ENCODE data around the gene MINDY4B. TPM values are rescaled to one million over a fixed set of nuclear protein-coding genes. Genes with fewer than 3 reads are reported as not detected.

The MINDY4B gene
- total RNA-seq, 1 donor from 2014 or later: not detected

GRCh38 chr3:150844484-150844883, 60.8 kb downstream of the MINDY4B start:
- no peak for DNase-seq (ENCODE audit: low spot score)

GRCh38 chr3:150843241-150843640, 62.0 kb downstream of the MINDY4B start:
- DNase-seq (ENCODE audit: low spot score): no peak

DNA sequence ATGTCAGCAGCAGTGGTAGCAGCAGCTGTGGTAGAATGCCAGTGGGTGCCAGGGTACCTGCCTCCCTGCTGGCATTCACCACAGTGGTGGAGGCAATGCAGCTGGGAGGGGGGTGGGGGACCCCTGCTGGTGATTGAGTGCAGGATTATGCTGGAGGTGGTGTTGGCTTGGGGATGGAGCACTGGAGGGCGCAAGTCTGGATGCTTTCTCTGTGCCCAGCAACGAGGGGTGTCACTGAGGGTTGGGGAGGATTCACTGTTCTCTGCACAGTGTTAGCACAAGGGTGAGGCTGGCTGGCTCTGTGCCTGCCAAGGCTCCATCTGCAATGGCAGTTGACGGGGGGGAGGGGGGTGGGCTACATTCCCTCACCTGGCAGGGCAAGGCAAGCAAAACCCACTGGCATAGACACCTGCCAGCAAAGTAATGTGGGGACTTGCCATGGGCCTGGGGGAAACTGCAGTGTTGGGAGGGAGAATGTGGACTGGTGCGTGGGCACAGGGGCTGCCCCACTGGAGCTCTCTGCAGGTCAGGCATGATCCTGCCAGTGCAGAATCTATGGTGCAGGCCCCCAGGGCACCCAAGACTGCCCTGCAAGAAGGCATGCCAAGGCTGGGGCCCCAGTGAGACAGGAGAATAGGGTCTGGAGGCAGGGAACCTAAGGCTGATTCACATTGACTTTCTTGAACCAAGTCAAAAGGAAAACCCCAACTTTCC, 64.3 kb downstream of the MINDY4B start:
- DNase-seq (ENCODE audit: low spot score): no peak

- DNase-seq (ENCODE audit: low spot score): no peak
Observed at GRCh38 chr3:150830745-150831144, 74.5 kb downstream of the MINDY4B start.

GRCh38 chr3:150830094-150830681, 75.1 kb downstream of the MINDY4B start:
- no peak for DNase-seq (ENCODE audit: low spot score)

GRCh38 chr3:150829408-150829807, 75.8 kb downstream of the MINDY4B start:
- no peak for DNase-seq (ENCODE audit: low spot score)

DNA sequence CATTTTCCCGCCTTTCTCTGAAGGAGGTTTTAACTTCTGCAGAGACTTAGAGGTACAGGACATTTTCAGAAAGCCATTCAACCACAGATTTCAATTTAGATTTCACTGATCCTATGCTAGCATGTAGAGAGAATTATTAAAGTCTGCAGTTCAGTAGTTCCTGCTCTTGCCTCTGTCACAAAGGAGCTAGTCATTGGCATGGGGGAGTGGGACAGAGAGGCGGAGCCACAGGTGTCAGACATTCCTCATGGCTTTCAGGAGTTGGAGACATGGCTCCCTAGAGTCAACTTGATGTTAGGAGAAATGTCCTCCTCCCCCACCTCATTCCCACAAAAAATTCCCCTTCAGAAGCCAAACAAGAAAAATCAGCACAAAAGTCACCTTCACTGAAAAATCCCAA, 76.2 kb downstream of the MINDY4B start:
- DNase-seq (ENCODE audit: low spot score): no peak

- no peak for DNase-seq (ENCODE audit: low spot score)
Observed at GRCh38 chr3:150828261-150828660, 77.0 kb downstream of the MINDY4B start.

GRCh38 chr3:150826466-150827282, 78.6 kb downstream of the MINDY4B start:
- no peak for DNase-seq (ENCODE audit: low spot score)

GRCh38 chr3:150825916-150826377, 79.3 kb downstream of the MINDY4B start:
- no peak for DNase-seq (ENCODE audit: low spot score)

DNA sequence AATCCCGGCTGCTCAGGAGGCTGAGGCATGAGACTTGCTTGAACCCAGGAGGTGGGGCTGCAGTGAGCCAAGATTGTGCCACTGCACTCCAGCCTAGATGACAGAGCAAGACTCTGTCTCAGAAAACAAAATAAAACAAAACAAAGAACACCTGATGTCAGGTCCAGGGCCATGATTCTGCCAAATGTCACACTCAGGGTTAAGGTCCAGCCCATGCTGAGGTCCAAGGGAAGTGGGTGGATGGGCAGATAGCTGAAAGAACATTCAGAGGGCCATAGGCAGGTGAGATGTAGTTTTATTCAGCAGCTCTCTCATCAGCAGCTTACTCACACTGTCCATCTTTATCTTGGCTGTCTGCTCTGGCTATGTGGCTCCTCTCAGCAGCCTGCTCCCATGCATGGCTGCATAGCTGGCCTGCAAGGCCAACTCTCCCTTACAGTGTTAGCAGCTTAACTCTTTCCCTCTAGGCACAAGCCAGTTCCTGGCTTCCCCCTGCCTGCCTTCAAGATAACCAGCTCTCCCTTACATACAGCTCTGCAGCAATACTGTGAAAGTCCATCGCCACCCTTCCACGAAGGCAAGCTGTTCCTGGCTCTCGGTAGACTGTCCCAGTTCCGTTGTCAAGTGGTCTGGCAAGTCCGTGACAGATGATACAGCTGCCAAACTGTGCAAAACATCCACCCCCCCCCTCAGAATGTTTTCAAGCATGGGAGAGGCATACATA, 79.9 kb downstream of the MINDY4B start:
- DNase-seq (ENCODE audit: low spot score): no peak

DNA sequence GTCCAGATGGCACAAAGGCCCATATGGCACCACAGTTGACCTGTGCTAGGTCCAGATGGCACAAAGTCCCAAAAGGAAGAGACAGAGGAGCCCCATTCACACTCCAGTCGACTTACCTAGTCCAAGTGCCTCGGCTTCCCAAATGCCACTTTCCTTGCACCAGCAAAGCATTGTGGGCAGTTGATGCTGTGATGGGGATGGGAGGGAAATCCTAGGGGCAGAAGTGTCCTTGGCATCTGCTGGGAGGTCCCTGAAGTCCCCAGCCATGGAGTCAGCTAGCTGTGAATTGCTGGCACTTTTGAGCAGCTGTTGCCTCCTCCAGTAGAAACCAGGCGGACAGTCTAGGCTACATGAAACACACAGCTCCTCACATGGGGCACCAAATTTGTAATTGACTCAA, 82.0 kb downstream of the MINDY4B start:
- no peak for DNase-seq (ENCODE audit: low spot score)

DNA sequence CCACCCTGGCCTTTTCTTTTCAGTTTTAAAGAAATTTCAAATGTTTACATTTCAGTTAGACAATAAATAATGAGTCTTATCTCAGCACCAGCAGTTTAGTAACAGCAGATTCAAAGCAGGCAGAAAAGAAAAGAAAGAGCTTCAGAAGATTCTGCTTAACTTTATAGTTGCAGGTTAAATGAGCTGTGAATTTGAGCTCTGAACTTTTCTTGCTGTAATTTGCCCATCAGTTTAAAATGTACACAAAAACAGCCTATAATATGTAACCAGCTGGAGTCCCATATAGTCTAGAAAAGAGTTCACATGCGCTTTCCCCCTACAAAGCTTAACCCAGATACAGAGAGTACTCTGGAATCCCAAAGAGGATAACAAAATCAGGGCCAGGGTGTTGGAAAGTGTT, 82.6 kb downstream of the MINDY4B start:
- DNase-seq (ENCODE audit: low spot score): no peak

Other genes with a start within 250 kb of the MINDY4B start
- gene ERICH6, start 201.5 kb downstream of the MINDY4B start, total RNA-seq: 0.09 TPM
- 33.7 TPM for gene SIAH2, start 142.3 kb downstream of the MINDY4B start, total RNA-seq
- not detected for gene CLRN1, start 67.3 kb upstream of the MINDY4B start, total RNA-seq
- gene MED12L, start 180.2 kb upstream of the MINDY4B start, total RNA-seq: 7.5 TPM